Midbrain (tissue), 1 donor: ENCODE data around the gene ALPG.
"Not testable (repeated sequence)": the region's sequence is repeated elsewhere in the genome, so short reads cannot be mapped to it uniquely, and the experiment has no call there.

Source experiments
- DNase-seq: peaks from one replicate; lab custom pipeline; 2025; lab: John Stamatoyannopoulos, UW

ALPG gene

DNA sequence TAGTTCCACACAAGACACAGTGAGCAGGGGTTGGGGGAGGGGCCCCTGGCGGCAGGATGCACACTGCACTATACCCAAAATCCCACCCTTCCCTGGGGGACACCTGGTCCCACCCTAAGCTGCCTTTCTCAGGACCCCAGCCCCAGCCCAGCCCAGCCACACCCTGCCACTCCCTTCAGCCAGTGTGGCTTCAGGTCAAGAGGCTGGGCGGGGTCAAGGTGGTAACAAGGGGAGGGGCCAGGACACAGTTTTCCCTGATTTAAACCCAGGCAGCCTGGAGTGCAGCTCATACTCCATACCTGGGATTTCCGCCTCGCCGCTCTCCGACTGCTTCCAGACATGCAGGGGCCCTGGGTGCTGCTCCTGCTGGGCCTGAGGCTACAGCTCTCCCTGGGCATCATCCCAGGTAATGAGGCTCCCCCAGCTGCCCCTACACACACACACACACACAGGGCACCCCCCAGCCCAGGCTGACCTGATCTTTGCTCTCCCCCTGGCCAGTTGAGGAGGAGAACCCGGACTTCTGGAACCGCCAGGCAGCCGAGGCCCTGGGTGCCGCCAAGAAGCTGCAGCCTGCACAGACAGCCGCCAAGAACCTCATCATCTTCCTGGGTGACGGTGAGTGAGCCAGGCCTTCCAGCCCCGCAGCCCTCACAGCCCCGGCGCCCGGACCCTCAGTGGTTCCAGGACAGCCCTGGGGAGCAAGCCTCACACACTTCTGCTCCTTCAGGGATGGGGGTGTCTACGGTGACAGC lies at the start of gene ALPG:
ALPG (plus strand) TSS at position 289 of the 755 bp plus-strand sequence; CDS start at position 340, 51 bp downstream.
- no peak for DNase-seq

DNA sequence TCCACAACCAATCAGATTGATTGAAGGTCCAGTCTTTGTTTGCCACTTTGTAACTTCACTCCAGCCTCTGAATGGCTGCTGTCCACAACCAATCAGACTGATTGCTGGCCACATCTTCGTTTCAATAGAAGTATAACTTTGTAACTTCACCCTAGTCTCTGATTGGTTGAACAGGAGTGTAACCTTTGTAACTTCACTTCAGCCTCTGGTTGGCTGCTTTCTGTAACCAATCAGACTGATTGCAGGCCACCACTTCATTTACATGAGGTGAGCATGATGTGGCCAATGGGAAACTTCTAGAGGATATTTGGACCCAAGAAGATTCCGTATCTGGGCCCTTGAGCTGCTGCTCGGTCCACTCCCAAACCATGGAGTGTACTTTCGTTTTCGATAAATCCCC lies 45.0 kb upstream of the ALPG start:
- DNase-seq = no peak

DNA sequence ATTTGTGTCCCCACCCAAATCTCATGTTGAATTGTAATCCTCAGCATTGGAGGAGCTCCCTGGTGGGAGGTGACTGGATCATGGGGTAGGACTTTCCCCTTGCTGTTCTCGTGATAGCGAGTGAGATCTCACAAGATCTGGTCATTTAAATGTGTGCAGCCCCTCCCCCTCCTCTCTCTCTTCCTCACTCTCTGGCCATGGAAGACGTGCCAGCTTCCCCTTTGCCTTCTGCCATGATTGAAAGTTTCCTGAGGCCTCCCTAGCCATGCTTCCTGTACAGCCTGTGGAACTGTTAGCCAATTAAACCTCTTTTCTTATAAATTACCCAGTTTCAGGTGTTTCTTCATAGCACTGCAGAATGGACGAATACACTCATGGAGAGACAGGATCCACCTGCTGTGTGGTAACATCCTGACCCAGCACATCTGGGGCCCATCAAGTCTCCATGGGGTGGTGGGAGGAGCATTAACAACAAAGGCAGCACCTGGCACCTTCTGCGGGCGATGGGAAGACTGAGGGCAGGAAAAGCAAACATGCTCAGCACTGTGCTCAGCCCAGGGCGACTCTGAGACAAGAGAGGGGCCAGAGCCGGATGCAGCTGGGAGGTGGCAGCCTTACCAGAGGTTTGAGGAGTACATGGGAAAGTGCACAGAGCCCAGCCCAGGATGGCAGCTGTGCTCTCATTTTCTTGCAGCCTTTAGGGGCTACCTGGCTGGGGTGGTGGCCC lies 44.3 kb upstream of the ALPG start:
- DNase-seq = no peak

DNA sequence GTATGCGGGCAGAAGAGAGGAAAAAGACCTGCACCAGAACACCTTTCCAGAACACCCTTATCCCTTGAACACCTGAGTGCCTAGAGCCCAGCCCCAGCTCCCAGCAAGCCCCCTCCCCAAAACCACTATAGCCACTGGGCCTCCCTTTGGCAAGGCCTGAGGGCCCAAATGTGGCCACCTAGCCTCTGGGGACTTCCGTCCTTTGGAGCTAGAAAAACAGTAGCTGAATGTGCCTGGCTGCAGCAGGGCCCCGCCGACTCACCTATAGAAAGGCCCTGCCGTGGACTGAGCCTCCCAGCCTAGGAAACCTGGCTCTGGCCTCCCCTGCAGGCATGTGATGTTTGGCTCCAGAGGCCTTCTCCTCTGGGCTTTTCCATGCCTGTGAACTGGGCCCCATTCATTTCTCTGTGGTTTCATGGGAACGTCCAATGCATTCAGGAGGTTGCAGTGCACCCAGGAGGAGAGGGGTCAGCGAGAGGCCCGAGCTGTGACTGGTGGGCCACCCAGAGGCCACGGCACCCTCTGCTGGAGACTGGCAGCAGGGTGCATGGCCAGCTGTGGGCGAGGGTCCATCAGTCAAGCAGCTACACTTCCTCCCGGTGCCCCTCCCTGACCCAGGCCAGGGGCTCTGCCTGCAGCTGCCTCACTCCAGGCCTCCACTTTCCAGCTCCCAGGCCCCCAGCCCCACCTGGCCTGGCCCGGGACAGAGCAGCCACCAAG lies 43.4 kb upstream of the ALPG start:
- DNase-seq = not testable (repeated sequence)

DNA sequence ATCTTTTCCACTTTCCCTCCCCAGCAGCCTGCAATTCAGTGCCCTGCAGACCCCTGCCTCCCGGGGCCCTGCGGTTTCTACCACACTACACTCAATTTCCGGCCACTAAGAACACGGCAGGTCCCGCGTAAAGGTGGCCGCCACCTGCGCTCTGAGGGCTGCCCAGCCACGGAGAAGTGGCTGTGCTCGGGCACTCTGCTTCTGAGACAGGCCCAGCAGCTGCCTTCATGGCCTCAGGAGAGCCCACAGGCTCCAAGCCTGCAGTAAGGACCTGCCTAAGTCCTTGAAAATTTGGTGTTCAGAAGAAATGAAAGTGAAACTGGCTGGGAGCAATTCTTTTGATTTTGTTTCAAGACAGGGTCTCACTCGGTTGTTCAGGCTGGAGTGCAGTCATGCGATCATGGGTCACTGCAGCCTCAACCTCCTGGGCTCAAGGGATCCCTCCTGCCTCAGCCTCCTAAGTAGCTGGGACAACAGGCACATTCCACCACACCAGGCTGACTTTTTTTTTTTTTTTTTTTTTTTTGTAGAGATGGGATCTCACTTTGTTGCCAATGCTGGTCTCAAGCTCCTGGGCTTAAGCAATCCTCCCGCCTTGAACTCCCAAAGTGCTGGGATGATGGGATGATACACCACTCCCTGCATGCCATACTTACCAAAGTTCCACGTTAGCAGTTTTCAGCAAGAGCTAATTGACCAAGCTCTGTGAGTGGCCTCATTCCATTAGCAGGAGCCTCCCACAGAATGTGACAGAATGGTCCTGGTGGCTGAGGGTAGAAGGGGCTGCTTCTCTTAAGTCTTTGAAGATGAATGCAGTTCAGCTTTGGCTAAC lies 42.6 kb upstream of the ALPG start:
- no peak for DNase-seq

- DNase-seq = not testable (repeated sequence)
Measured at GRCh38 chr2:232364806-232365594, 41.6 kb upstream of the ALPG start.

DNA sequence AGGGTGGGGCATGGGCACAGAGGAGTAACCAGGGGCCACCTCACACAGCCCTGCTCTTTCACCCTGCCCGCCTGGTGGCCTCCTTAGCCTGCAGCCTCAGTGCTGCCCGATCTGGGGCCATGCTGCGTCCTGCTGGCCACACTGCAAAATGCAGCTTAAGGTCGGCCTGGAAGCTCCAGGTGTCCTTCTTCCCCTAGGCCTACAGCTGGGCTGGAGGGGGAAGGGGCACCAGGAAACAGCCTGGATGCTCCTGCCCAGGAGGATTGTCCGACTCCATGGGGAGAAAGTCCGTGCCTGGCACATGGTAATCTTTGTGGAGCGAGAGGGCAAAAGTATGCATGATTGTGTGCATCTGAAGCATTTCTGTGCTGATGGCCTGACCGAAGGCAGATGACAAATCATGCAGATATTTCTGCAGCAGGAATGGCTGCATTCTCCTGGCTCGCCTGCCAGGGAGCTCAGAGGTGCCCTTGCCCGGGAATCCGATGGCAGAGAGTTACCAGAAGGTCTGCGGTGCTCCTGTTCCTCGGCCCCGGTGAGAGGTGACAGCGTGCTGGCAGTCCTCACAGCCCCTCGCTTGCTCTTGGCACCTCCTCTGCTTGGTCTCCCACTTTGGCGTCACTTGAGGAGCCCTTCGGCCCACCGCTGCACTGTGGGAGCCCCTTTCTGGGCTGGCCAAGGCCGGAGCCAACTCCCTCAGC lies 40.9 kb upstream of the ALPG start:
- DNase-seq = no peak

DNA sequence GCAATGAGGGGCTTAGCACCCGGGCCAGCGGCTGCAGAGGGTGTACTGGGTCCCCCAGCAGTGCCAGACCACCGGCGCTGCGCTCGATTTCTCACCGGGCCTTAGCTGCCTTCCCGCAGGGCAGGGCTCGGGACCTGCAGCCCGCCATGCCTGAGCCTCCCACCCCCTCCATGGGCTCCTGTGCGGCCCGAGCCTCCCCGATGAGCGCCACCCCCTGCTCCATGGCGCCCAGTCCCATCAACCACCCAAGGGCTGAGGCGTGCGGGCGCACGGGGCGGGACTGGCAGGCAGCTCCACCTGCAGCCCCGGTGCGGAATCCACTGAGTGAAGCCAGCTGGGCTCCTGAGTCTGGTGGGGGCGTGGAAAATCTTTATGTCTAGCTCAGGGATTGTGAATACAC lies 40.2 kb upstream of the ALPG start:
- not testable (repeated sequence) for DNase-seq

GRCh38 chr2:232367016-232367415 lies 39.6 kb upstream of the ALPG start:
- no peak for DNase-seq

DNA sequence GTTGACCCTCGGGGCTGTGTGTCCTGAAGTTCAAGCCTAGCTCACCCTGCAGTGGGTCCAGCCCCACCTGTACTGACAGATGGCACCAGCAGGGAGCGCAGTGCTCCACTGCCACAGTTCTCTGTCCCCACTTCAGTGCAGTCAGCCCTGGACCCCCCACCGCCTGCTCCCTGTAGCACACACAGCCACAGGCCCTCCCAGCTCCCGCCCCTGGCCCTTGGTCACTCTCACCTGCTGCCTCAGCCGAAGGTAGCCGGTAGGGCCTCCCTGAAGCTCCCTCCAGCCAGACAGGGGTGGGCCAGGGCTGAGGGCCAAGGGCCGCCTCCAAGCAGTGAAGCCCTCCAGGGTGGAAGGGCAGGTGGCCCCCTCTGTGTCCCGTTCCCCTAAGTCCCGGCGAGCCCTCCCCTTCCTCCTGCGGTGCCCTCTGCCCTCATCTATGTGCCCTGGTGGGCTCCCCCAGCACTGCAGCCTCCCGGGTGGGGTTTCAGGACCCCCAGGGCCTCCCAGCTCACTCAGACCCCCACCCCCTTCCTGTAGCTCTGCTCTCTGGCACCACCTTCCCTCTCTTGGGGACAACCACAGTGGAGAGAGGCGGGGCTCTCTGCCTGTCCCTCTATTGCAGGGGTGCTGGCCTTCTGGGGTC lies 38.9 kb upstream of the ALPG start:
- no peak for DNase-seq

GRCh38 chr2:232368311-232368731 lies 38.3 kb upstream of the ALPG start:
- DNase-seq = no peak

GRCh38 chr2:232369126-232369951 lies 37.3 kb upstream of the ALPG start:
- DNase-seq = no peak

- DNase-seq = not testable (repeated sequence)
Measured at GRCh38 chr2:232370007-232370406, 36.6 kb upstream of the ALPG start.

DNA sequence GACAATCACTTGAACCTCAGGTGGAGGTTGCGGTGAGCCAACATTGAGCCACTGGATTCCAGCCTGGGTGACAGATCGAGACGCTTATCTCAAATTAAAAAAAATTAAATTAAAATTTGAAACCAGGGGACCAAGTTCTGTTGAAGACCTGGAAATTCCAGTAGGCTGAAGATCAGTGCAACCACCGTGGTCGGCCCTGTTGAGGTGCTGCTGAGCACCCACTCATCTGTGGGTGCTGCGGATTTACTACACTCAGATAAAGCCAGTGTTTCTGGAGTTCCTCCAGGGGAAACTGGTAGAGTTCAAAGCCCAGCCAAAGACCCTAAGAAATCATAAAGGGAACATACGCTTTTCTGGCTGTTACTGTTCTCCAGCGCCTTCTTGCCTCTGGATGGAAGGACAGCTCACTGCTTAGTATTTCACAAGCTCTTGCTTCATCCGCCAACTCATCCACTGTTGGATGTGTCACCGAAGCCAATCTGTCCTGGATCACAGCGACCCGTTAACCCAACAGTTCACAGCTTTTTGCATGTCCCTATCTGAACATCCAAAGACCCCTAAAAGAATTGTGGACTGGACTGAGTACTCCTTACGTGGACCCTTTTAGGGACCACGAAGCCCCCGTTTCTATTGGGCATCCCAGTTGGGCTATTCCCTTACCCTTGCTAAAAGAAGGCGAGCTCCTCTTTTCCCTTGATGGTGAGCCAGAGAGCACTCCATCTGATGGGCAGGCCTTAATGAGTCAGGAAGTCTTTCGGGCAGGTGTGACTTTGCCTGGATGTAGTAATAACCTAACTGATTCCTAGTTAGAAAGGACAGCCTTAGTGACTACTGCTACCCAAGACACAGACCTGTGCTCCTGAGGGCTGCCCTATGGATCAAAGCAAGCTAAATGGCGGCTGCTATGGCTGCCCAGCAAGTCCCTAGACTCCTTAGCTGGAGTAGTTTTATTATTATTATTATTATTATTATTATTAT lies 34.1 kb upstream of the ALPG start:
- DNase-seq = no peak

DNA sequence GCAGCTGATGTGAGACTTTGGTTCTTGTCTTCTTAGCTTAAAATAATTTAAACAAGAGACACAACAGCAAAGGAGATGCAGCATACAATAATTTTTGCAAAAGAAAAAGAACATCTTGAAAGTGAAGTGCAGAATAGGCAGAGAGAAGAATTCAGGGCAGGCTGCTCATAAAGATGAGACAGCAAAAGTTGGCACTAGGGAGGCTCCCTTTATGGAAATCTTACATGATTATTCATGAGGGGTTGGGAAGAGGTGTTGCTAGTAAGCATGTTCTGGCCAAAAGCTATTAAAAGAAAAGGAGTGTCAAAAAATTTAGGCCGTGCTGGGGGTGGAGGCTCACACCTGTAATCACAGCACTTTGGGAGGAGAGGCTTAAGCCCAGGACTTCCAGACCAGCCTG lies 32.3 kb upstream of the ALPG start:
- no peak for DNase-seq

GRCh38 chr2:232375164-232375563 lies 31.5 kb upstream of the ALPG start:
- no peak for DNase-seq

- DNase-seq = no peak
Measured at GRCh38 chr2:232376260-232376659, 30.4 kb upstream of the ALPG start.

DNA sequence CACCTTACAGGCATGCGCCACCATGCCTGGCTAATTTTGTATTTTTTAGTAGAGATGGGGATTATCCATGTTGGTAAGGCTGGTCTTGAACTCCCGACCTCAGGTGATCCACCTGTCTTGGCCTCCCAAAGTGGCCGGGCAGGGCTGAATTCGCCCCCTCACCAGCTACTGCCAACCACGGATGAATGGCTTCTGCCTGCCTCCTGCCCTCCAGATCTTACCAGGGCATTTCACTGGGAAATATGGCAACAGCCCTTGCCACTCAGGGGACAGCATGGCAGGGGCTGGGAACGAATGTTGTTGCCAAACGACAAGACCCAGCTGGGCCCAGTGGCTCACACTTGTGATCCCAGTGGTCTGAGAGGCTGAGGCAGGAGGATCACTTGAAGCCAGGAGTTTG lies 29.9 kb upstream of the ALPG start:
- no peak for DNase-seq
